Nasal cavity respiratory epithelium epithelial cell of viscerocranial mucosa (primary cell): ENCODE data around the gene EHMT1. TPM values are rescaled to one million over a fixed set of nuclear protein-coding genes. Genes with fewer than 3 reads are reported as not detected.

Source experiments
- total RNA-seq: library from RNA; depleted of rRNA; stranded (reverse); fragments of >200 nt; gene quantifications from 2 replicates; pipeline ENCODE4 v1.2.3, GENCODE V29; 2014

EHMT1 gene
- total RNA-seq = 47.2 and 82.1 TPM in 2 replicates

DNA sequence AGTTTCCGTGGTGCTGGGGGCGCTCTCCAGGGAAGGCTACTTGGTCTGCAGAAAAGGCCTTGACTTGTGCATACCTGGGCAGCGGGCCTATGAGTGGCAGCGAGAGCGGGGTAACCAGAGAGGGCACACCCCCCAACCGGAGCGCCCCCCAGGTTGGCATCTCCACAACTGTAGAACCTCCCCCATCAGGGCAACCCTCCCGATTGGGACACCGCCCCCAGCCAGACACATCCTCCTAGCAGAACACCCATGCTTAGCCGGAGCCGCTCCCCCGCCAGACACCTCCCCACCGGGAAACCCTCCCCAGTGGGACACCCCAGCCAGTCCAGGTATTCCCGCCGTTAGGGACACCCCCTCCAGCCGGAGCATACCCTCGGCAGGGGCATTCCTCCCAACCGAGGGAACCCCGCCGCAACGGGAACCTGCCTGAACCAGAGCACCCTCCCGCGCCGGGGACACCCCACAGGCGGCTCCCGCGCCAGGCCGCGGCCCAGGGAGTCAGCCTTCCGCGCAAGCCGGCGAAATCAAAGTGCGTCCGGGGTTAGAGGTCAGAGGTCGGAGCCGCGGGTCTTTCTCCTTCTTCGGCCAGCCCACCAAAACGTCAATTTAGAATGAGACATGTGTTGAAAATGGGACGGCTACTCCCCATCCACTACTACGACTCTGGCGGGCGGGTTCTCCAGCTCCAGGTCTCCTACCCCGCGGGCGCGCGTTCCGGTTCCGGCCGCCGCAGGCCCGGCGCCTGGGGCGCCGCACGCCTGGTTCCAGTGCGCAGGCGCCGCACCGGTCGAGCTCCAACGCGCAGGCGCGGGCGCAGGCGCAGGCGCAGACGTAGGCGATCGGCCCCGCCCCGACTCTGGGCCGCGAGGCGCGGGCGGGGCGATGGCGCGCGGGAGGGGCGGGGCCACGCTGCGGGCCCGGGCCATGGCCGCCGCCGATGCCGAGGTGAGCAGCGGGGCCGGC lies at the start of gene EHMT1:
TSS of gene EHMT1 (plus strand) at position 901 of the 963 bp plus-strand sequence. CDS start at position 925, 24 bp downstream.

DNA sequence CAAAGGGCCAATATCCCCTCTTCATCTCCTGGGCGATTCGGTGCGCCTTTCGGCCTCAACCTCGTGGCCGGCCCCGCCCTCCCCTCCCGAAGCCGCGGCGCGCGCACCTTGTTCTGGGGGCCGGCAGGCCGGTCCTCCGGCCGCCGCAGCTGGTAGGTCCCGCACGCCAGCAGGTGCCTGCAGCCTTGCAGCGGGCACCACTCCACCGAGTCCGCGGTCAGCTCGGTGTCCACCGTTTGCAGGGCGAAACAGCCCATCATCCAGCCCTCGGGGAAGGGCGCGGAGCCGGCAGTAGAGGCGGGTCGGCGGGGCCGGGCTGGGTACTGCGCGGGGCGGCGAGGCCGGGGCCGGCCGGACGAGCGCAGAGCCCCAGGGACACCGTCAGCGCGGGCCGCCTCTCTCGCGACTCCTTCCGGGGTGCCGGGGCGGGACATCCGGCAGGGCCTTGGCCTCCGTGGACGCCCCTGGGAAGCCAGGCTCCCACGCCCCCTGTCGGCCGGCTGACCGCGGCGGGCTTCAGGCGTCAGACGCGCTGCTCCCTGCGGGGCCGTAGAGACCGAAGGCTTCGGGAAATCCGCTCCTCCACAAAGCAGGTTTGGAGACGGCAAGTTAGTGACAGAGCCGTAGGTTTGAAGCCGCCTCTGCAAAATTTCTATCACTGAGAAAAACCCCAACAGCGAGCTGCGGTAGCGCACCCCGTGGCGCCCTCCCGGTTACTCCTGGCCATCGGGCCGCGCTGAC lies 40.1 kb upstream of the EHMT1 start, which contains the start of gene DPH7:
TSS of gene DPH7 (minus strand) at position 408 of the 741 bp plus-strand sequence. CDS start at position 260, 148 bp downstream.

DNA sequence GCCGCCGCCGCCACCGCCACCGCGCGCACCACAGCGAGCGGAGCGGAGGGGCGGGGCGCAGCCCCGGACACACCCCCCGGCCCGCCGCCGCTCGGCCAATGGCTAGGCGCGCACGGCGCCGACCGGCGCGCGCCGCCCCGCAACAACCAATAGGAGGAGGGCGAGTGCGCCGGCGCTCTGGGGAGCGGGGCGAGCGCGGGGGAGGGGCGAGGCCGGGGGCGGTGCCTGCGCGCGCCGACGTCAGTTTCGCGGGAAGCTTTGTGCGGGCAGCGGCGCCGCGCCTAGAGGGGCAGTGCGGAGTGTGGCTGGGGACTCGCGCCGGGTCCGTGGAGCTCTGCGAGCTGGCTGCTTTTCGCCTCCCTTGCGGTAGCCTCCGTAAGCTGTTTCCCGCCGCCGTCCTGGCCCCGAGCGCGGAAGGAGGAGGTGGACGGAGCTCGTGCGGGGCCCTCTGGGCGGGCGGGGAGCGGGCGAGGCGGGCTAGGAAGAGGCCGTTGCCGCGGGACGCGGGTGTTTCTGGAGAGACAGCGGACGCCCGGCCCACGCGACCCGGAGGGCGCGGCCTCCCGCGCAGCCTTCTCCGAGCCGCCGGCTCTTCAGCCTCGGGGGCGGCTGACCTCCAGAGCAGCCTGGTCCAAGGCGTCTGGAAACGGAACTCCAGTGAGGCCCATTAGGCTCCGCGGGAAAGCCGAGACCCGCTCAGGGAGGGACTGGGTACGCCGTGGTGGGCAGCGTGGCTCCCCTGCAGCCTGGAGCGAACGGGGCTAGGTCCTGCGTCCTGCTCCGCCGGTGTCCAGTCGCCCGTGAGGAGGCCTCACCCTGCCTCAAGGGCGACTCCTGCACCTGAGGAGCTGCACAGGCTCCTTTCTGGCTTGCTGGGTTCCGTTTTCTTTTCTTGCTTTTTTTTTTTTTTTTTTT lies 28.1 kb upstream of the EHMT1 start, which contains the start of gene ZMYND19:
TSS of gene ZMYND19 (minus strand) at position 44 of the 915 bp plus-strand sequence. CDS start 249 bp downstream, outside the sequence.

DNA sequence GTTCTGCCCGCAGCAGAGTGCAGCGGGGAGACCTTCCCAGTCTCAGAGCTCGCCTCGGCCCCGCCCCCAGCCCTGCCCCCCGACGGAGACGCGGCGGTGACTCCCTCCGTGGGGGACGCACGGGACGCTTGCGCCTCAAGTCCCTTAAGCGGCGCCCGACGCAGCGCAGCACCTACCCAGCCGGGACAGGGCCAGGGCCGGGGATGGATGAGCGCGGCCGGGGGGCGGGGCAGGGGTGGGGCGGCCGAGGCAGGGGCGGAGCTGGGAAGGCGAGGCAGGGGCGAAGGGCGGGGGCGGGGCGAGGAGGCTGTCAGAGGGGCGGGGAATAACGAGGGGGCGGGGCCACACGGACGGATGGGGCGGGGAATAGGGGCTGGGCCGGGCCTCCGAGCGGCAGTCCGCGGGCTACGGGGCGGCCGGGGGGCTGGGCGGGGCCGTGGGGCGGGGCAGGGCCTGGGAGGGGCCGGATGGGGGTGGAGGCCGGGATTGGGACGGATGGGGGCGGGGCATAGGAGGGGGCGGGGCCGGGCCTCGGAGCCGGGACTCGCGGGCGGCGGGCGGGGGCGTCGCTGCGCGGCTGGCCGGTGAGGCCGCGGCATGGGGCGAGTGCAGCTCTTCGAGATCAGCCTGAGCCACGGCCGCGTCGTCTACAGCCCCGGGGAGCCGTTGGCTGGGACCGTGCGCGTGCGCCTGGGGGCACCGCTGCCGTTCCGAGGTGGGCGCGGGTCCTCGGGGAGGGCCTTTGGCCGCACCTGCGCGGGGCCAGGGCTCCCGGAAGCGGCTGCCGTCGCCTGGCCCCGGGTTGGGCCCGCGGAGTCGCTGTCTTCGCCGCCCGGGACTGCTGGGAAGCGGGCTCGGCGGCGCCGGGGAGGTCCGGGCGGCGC lies 13.4 kb upstream of the EHMT1 start, which contains the start of gene ARRDC1:
TSS of gene ARRDC1 (plus strand) at position 566 of the 884 bp plus-strand sequence. CDS start at position 598, 32 bp downstream.

DNA sequence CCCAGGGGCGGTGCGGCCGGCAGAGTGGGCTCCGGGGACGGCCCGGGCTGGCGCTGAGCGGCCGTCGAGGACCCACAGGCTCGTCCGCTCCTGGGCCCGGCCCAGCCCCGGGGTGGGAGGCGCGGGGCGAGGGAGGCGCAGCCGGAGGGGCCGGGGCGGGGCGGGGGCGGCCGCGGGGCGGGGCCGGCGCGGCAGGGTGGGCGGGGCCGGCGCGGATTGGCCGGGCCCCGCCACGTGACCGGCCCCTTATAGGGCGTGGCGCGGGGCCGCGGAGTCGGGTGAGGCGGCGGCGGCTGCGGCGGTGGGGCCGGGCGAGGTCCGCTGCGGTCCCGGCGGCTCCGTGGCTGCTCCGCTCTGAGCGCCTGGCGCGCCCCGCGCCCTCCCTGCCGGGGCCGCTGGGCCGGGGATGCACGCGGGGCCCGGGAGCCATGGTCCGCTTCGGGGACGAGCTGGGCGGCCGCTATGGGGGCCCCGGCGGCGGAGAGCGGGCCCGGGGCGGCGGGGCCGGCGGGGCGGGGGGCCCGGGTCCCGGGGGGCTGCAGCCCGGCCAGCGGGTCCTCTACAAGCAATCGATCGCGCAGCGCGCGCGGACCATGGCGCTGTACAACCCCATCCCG lies 258.8 kb downstream of the EHMT1 start, which contains the start of gene CACNA1B:
TSS of gene CACNA1B (plus strand) at position 277 of the 617 bp plus-strand sequence. CDS start at position 429, 152 bp downstream.

Other genes with a start within 250 kb of the EHMT1 start
- gene EXD3, start 195.8 kb upstream of the EHMT1 start, total RNA-seq = 6.5 and 10.6 TPM in 2 replicates
- gene NOXA1, start 195.6 kb upstream of the EHMT1 start, total RNA-seq = 0.68 and 3.3 TPM in 2 replicates
- gene ENTPD8, start 177.6 kb upstream of the EHMT1 start, total RNA-seq = 0.36 TPM in 1 of 2 replicates, not detected in the other
- 18.8 and 30.0 TPM in 2 replicates for gene NSMF, start 159.7 kb upstream of the EHMT1 start, total RNA-seq
- gene PNPLA7, start 68.6 kb upstream of the EHMT1 start, total RNA-seq = under 0.01 and 0.43 TPM in 2 replicates
- 32.2 and 63.2 TPM in 2 replicates for gene MRPL41, start 67.1 kb upstream of the EHMT1 start, total RNA-seq
- 23.6 and 23.7 TPM in 2 replicates for gene DPH7, start 40.1 kb upstream of the EHMT1 start, total RNA-seq
- 27.5 and 40.3 TPM in 2 replicates for gene ZMYND19, start 28.5 kb upstream of the EHMT1 start, total RNA-seq
- 98.4 and 104 TPM in 2 replicates for gene ARRDC1, start 13.3 kb upstream of the EHMT1 start, total RNA-seq